Mucosa of descending colon (tissue), 3 donors: Measurements from ENCODE around the gene CLCA1. TPM values are rescaled to one million over a fixed set of nuclear protein-coding genes. Genes with fewer than 3 reads are reported as not detected.

Experiments used
- ATAC-seq: fragments of 200-7000 bp; cut with Tn5 transposase; one replicate; pipeline ENCODE4 v1.9.1; 2020; ENCODE audit warnings: mild to moderate bottlenecking, moderate library complexity
- DNase-seq, 3 donors: peaks; one replicate each; pipeline ENCODE4 v3.0.0-alpha.2; 2020
- H3K36me3 ChIP-seq: fragments of 200-600 bp; one replicate; pipeline ENCODE4 v1.8.0; 2021; ENCODE audit warnings: low read depth, mild to moderate bottlenecking
- H3K4me1 ChIP-seq: fragments of 200-600 bp; one replicate; pipeline ENCODE4 v1.8.0; 2021; ENCODE audit warnings: low read depth, mild to moderate bottlenecking
- H3K4me3 ChIP-seq: fragments of 200-600 bp; one replicate; pipeline ENCODE4 v1.8.0; 2021; ENCODE audit warnings: mild to moderate bottlenecking
- H3K9me3 ChIP-seq: fragments of 200-600 bp; one replicate; pipeline ENCODE4 v1.8.0; 2021; ENCODE audit warnings: mild to moderate bottlenecking
- CTCF ChIP-seq: fragments of 200-600 bp; IDR thresholded peaks from one replicate; pipeline ENCODE4 v1.8.0; 2022; ENCODE audit warnings: antibody characterized with exemption, mild to moderate bottlenecking
- intact Hi-C, 2 donors: fragments of 100-400 bp; cut with DNase I in 1 of 2; cut with micrococcal nuclease in 1 of 2; formaldehyde crosslinking; loops; one replicate each; pipeline versions ENCODE4 v1.11.0 to v1.11.1; 2022; cut with DNase I, micrococcal nuclease
- total RNA-seq, 3 donors: library from RNA; stranded (reverse); fragmentation: NEBNext Ultra II Directional in 2 of 3; extraction: Animal tissue kit (Norgen Biotek cat#: 25700) in 2 of 3; gene quantifications; one replicate each; pipeline versions ENCODE4 v1.2.1 to v1.2.4, GENCODE V29; 2021 to 2023
- donor health status: DM: no; HTN: no; CAD: no; lungs with moderate emphysema.
- donor health status: DM: no; HTN: no; CAD: no.
- donor health status: DM: no; HTN: yes; CAD: no.

CLCA1 gene
- total RNA-seq, 3 donors from 2014 or later = 438 to 1,288 (median 1,205) TPM

GRCh38 chr1:86466109-86466844 lies 2.5 kb upstream of the CLCA1 start:
- ATAC-seq (peak; percentile 25), DNase-seq (no peak)
- no peak for TF ChIP-seq CTCF
- Histone ChIP-seq H3K36me3 (no peaks in the 10 kb centered on the region), H3K4me3 (no peak overlapping the region), H3K4me1 (peaks cover 7% of the 10 kb centered on the region), H3K9me3 (no peaks in the 10 kb centered on the region)
- intact Hi-C loops = no loop called here

DNA sequence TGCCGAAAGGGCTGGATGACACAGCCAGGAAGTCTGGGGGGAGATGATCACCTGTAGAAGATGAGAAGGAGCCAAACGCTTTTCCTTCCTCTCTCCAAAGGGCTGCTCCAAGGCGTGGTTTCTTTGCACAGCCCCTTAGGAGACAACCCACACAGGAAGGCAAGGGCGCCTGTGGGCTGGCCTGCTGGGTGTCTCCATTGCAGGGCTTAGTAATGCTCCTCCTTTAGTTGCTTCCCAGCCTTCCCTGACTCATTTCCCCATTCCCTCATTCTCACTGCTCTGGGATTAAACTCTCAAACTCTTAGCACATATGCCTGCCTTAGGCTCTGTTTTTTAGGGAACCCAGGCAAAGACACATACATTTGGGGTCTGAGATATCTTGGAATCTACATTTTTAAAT lies 1.7 kb upstream of the CLCA1 start:
- H3K9me3 ChIP-seq = no peaks in the 10 kb centered on the region
- ATAC-seq = peak; percentile 32
- H3K4me3 ChIP-seq = no peak overlapping the region
- no peak for TF ChIP-seq CTCF
- no peak for DNase-seq
- intact Hi-C loops = no loop called here
- peaks cover 7% of the 10 kb centered on the region for H3K4me1 ChIP-seq
- no peaks in the 10 kb centered on the region for H3K36me3 ChIP-seq

- intact Hi-C loops = loop anchor here in 1 of 2 donors (5.0 kb wide), 1 partner anchor 36 kb away; no protein-coding TSS in a partner anchor
- DNase-seq (no peak), ATAC-seq (no peak)
- TF ChIP-seq CTCF = no peak
- no peaks in the 10 kb centered on the region for H3K9me3 ChIP-seq
- H3K4me3 ChIP-seq = no peak overlapping the region
- no peaks in the 10 kb centered on the region for H3K36me3 ChIP-seq
- H3K4me1 ChIP-seq = peaks cover 7% of the 10 kb centered on the region
Observed at GRCh38 chr1:86470859-86471258, 2.1 kb downstream of the CLCA1 start.

DNA sequence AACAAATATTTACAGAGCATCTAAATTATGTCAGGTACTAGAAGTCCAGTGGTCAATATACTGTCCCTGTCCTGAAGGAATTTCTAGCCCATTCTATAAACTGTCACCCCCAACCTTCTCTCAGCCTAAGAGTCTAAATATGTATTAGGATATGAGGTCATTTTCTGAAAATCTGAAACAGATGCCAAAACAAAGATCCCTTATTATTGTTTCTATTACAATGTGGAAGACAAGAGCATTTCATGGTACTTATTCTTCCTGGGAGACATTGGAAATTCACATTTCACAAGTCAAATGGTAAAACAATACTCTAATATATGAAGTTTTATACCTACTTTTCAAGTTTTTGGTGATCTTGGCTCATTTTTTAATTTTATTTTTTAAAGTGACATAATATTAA lies 2.6 kb downstream of the CLCA1 start:
- intact Hi-C loops = loop anchor here in 1 of 2 donors (5.0 kb wide), 1 partner anchor 36 kb away; no protein-coding TSS in a partner anchor
- ATAC-seq (no peak), DNase-seq (no peak)

DNA sequence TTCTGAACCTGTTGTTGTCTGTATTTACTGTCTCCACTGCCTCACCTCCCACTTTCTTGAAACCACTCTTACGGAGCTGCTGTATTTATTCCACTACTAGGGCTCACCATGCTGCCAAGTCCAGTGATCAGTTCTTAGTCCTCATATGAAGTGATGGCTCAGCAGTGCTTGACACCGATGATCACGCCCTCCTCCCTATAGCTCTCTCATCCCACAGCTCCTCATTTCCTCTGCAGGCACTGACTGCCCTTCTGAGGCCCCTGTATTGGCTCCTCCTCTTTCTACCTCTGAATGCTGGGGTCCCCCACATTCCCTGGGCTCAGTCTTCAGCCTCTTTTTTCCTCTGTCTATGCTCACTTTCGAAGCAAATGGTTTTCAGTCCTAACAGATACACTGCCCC lies 3.4 kb downstream of the CLCA1 start:
- intact Hi-C loops = loop anchor here in 1 of 2 donors (5.0 kb wide), 1 partner anchor 35 kb away; no protein-coding TSS in a partner anchor
- DNase-seq = no peak
- Histone ChIP-seq H3K36me3 (no peaks in the 10 kb centered on the region), H3K4me3 (no peak overlapping the region), H3K9me3 (no peaks in the 10 kb centered on the region), H3K4me1 (no peaks in the 10 kb centered on the region)
- no peak for ATAC-seq
- TF ChIP-seq CTCF = no peak

More for the DNA sequence above, 2.6 kb downstream of the CLCA1 start:
- Histone ChIP-seq H3K4me1 (peaks cover 3% of the 10 kb centered on the region), H3K4me3 (no peak overlapping the region), H3K36me3 (no peaks in the 10 kb centered on the region), H3K9me3 (no peaks in the 10 kb centered on the region)
- TF ChIP-seq CTCF = no peak
